Psoas muscle (tissue), 8 donors: Measurements from ENCODE around the gene EVI2B. TPM values are rescaled to one million over a fixed set of nuclear protein-coding genes. Genes with fewer than 3 reads are reported as not detected.

Experiments used
- ATAC-seq, 4 donors: fragments of 200-7000 bp; cut with Tn5 transposase; one replicate each; pipeline ENCODE4 v1.9.1; 2020; ENCODE audit warnings: moderate library complexity in 3 of 4, mild to moderate bottlenecking in 2 of 4
- DNase-seq, 2 donors: peaks; one replicate each; pipeline ENCODE4 v3.0.0-alpha.2; 2020
- H3K27ac ChIP-seq: fragments of 200-600 bp; one replicate; pipeline ENCODE4 v1.8.0; 2022
- H3K27me3 ChIP-seq, 3 donors: fragments of 200-600 bp in 1 of 3; one replicate each; pipeline versions ENCODE4 v1.6.1 to v1.8.0; 2013 to 2022; ENCODE audit warnings: low read length in 2 of 3, mild to moderate bottlenecking in 2 of 3, moderate library complexity in 1 of 3; ENCODE audit not compliant: insufficient read depth in 3 of 3
- H3K36me3 ChIP-seq, 2 donors: fragments of 200-600 bp in 1 of 2; one replicate each; pipeline versions ENCODE4 v1.6.1 to v1.8.0; 2013 to 2022; ENCODE audit warnings: low read depth in 1 of 2, mild to moderate bottlenecking in 1 of 2, moderate library complexity in 1 of 2; ENCODE audit not compliant: insufficient read depth in 1 of 2
- H3K4me1 ChIP-seq: fragments of 200-600 bp; one replicate; pipeline ENCODE4 v1.8.0; 2022
- H3K4me3 ChIP-seq: fragments of 200-600 bp; one replicate; pipeline ENCODE4 v1.8.0; 2022; ENCODE audit warnings: mild to moderate bottlenecking
- H3K9me3 ChIP-seq: fragments of 200-600 bp; one replicate; pipeline ENCODE4 v1.8.0; 2022
- whole genome bisulfite sequencing, 3 donors: extraction: QIAGEN DNeasy Blood & Tissue Kit; methylation state at CpG; one replicate each; pipeline versions ENCODE4 v1.1.6 to v1.1.7; 2013; 5-methylcytosine and 5-hydroxymethylcytosine counted together
- intact Hi-C, 2 donors: fragments of 100-400 bp; cut with DNase I; formaldehyde crosslinking; loops; one replicate each; pipeline versions ENCODE4 v1.11.0 to v1.14.2; 2022
- polyA plus RNA-seq, 3 donors: library from polyadenylated mRNA; stranded (reverse); fragments of 200-250 nt; gene quantifications; one replicate each; pipeline ENCODE4 v1.2.3, GENCODE V29; 2013
- total RNA-seq, 4 donors: library from RNA; stranded (reverse); fragmentation: NEBNext Ultra II Directional in 2 of 4; extraction: Animal tissue kit (Norgen Biotek cat#: 25700) in 2 of 4; gene quantifications; one replicate each; pipeline versions ENCODE4 v1.2.1 to v1.2.4, GENCODE V29; 2021 to 2023
- TF ChIP-seq, protein P1 (sequence below): fragments of 200-600 bp; IDR thresholded peaks from one replicate; pipeline ENCODE4 v1.8.0; 2022; ENCODE audit warnings: antibody characterized with exemption
- donor health status: healthy with polysubstance abuse.
- donor health status: DM: no; HTN: no; CAD: no; lungs with moderate emphysema.
- donor health status: Bipolar disorder and iron deficiency.
- donor health status: healthy.
- donor health status: DM: yes; HTN: yes; CAD: no.
- donor health status: DM: no; HTN: no; CAD: no.
- donor health status: DM: no; HTN: no; CAD: no.
- donor health status: DM: yes; HTN: yes; CAD: no.

EVI2B gene
- total and polyA plus RNA-seq, 7 donors, result 0.51 to 2.9 (median 1.2) TPM

DNA sequence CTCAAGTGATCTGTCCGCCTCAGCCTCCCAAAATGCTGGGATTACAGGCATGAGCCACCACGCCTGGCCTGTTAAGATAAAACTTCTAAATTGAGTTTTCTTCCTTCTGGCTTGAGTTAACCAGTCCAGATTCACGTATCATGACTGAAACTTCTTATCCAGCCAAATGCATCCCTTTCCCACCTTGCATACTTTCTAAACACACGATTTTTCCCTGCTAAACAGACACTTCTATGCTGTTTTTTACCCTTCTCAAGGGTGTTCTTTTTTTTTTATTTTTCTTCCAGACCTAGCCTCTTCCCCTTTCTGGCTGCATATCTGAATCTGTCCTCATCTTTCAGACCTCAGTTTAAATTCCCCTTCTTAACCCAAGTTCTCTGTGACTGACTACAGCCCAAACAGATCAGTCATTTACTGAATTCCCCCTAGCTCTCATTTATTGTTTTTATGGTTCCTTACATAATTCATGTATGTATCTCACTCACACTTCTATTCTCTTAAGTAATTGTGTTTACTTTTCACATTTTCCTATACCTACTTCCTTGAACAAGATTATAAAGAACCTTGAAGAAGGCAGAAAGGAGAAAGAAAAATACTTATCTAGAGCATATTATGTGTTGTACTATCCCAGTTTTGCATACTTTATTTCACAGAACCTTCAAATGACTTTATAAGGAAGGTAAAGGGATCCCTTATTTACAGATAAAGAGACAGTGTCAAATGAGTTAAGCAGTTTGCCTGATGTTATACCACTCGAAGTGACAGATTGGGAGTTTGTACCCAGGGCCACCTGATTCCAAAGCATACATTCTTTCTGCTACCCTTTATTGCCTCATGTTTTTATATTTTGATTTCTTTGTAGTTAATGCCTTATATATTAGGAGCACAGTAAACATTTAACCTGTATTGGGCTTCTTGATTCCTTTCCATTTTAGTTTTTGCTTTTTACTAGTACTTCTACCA is 5.2 kb downstream of the EVI2B start:
- H3K4me1 ChIP-seq, result no peaks in the 10 kb centered on the region
- H3K27me3 ChIP-seq, result no peaks in the 10 kb centered on the region
- DNase-seq (no peak), ATAC-seq (no peak)
- WGBS, 3 donors, result 83 to 84% (median 84%) methylated on average over 5 of the region's 5 CpGs
- TF ChIP-seq, protein P1, sequence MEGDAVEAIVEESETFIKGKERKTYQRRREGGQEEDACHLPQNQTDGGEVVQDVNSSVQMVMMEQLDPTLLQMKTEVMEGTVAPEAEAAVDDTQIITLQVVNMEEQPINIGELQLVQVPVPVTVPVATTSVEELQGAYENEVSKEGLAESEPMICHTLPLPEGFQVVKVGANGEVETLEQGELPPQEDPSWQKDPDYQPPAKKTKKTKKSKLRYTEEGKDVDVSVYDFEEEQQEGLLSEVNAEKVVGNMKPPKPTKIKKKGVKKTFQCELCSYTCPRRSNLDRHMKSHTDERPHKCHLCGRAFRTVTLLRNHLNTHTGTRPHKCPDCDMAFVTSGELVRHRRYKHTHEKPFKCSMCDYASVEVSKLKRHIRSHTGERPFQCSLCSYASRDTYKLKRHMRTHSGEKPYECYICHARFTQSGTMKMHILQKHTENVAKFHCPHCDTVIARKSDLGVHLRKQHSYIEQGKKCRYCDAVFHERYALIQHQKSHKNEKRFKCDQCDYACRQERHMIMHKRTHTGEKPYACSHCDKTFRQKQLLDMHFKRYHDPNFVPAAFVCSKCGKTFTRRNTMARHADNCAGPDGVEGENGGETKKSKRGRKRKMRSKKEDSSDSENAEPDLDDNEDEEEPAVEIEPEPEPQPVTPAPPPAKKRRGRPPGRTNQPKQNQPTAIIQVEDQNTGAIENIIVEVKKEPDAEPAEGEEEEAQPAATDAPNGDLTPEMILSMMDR, result no peak
- no peak overlapping the region for H3K4me3 ChIP-seq
- H3K36me3 ChIP-seq, result no peaks in the 10 kb centered on the region
- no peaks in the 10 kb centered on the region for H3K9me3 ChIP-seq
- no peak overlapping the region for H3K27ac ChIP-seq
- intact Hi-C loops, result no loop called here

DNA sequence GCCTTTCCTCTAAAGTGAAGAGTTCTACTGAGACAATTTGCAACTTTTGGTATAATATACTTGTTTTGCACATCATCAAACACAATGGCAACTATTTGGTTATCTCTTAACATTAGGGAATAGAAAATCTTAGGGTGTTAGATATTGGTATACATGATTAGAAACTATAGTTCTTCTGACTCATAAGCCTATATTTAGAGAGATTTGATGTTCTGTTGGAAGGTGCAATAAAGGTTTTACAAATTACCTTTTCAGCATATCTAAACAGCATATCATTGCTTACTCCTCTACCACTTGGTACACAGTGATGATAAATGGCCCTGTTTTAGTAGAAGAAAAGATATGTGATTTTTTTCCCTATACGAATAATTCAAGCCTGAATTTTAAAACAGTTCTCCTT is 6.2 kb downstream of the EVI2B start:
- H3K9me3 ChIP-seq, result no peaks in the 10 kb centered on the region
- DNase-seq, result no peak
- H3K27me3 ChIP-seq, result no peaks in the 10 kb centered on the region
- H3K36me3 ChIP-seq, result no peaks in the 10 kb centered on the region
- intact Hi-C loops, result no loop called here
- no peaks in the 10 kb centered on the region for H3K4me1 ChIP-seq
- H3K4me3 ChIP-seq, result no peak overlapping the region
- no peak overlapping the region for H3K27ac ChIP-seq
- TF ChIP-seq, protein P1, result no peak
- 83 to 93% (median 90%) methylated on average over 1 of the region's 1 CpG for WGBS, 3 donors
- ATAC-seq, result no peak

DNA sequence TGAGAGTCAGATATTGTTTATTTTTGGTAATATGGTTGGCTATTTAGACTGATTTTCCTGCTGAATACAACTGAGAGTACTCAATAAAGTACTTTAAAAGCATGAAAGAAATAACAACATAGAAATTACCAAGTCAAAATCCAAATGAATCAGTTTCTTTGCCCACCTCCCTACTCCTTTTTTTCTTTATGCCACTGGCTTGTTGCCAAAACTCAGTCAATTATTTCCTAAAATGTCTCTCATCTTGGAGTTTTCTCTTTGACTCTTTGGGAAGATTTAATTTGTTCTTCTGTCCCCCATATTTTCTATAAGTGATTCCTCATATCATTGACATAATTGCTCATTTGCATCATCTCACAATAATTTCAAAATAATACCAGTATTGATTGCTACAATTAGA is 14.2 kb downstream of the EVI2B start:
- Histone ChIP-seq H3K4me1 (no peaks in the 10 kb centered on the region), H3K4me3 (no peak overlapping the region), H3K9me3 (no peaks in the 10 kb centered on the region), H3K27ac (no peak overlapping the region), H3K36me3 (no peaks in the 10 kb centered on the region), H3K27me3 (no peaks in the 10 kb centered on the region)
- intact Hi-C loops, result no loop called here
- DNase-seq, result no peak
- TF ChIP-seq, protein P1, result no peak
- no peak for ATAC-seq

DNA sequence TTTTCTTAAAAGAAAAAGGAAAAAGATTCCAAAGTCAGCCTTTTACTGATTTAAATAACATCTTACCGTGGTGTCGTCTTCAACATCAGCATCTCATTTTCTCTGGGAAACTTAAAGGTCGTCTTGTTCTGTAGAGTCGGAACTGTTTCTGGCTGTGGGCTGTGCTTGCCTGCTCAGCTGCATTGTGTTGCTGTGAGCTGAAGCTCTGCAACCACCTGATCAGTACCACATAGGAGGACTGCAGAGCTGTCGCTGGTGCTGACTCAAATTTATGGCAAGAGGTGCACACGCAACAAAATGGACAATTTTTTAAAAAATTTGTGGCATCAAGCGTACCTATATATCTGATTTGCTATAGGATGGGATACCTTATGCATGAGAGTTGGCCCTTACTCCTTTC is 16.8 kb downstream of the EVI2B start, which contains the start of gene OMG:
TSS of gene OMG (minus strand) at position 150 of the 400 bp plus-strand sequence. CDS start 908 bp downstream, outside the sequence.
- H3K36me3 ChIP-seq, result no peaks in the 10 kb centered on the region
- no peak within 1 kb of the TSS for H3K27ac ChIP-seq
- H3K4me1 ChIP-seq, result no peaks in the 10 kb centered on the region
- TF ChIP-seq, protein P1, result no peak
- no peaks in the 10 kb centered on the region for H3K9me3 ChIP-seq
- H3K27me3 ChIP-seq, result no peaks in the 10 kb centered on the region
- H3K4me3 ChIP-seq, result no peak within 1 kb of the TSS
- no peak for ATAC-seq
- DNase-seq, result no peak
- 85 to 89% (median 88%) methylated on average over 7 of the region's 7 CpGs for WGBS, 3 donors
- intact Hi-C loops, result no loop called here
